Adrenal gland (tissue), 12 donors: Measurements from ENCODE around the gene ACAP3. TPM values are rescaled to one million over a fixed set of nuclear protein-coding genes. Genes with fewer than 3 reads are reported as not detected.
A peak's percentile ranks its signal among the peaks of the same experiment; 100 is the strongest.

Source experiments
- DNase-seq, 7 donors: peaks; one replicate each; pipeline ENCODE4 v3.0.0-alpha.2; 2019 to 2020
- H3K27ac ChIP-seq, 5 donors: fragments of 200-600 bp; sonication (generic) in 4 of 5; 1 replicate in 3 of 5; 2 replicates in 2 of 5; pipeline versions ENCODE4 v1.5.1 to v1.8.0; 2016 to 2020; ENCODE audit warnings: mild to moderate bottlenecking in 1 of 5
- H3K27me3 ChIP-seq: fragments of 200-600 bp; 2 replicates; pipeline ENCODE4 v1.8.0; 2021
- H3K36me3 ChIP-seq, 2 donors: fragments of 200-600 bp; replicated peaks in 1 of 2; 1 replicate in 1 of 2; 2 replicates in 1 of 2; pipeline versions ENCODE4 v1.5.1 to v1.8.0; 2018 to 2022
- H3K4me1 ChIP-seq, 2 donors: fragments of 200-600 bp; replicated peaks in 1 of 2; 1 replicate in 1 of 2; 2 replicates in 1 of 2; pipeline versions ENCODE4 v1.5.1 to v1.8.0; 2018 to 2021
- H3K4me3 ChIP-seq, 4 donors: fragments of 200-600 bp; sonication (generic) in 3 of 4; one replicate each; pipeline ENCODE4 v1.5.1; 2016 to 2018
- H3K9me3 ChIP-seq, 3 donors: fragments of 200-600 bp; sonication (generic) in 1 of 3; replicated peaks in 1 of 3; 1 replicate in 2 of 3; 2 replicates in 1 of 3; pipeline versions ENCODE4 v1.5.1 to v1.8.0; 2016 to 2021
- CTCF ChIP-seq, 6 experiments: fragments of 450-650 bp in 4 of 6; fragments of 200-600 bp in 2 of 6; sonication (generic) in 1 of 6; IDR thresholded peaks; 1 replicate in 5 of 6; 2 replicates in 1 of 6; pipeline versions ENCODE4 v1.5.1 to v1.8.0; 2016 to 2021; ENCODE audit warnings: antibody characterized with exemption in 6 of 6, mild to moderate bottlenecking in 2 of 6, moderate library complexity in 1 of 6
- POLR2A ChIP-seq, 2 donors: fragments of 450-650 bp; IDR thresholded peaks; one replicate each; pipeline ENCODE4 v1.6.1; 2017; ENCODE audit warnings: antibody characterized with exemption in 2 of 2, mild to moderate bottlenecking in 2 of 2, moderate library complexity in 1 of 2
- WGBS, 4 donors: extraction: QIAGEN DNeasy Blood & Tissue Kit in 2 of 4; methylation state at CpG; one replicate each; pipeline versions ENCODE4 v1.1.5 to v1.1.7; 2013 to 2017; 5-methylcytosine and 5-hydroxymethylcytosine counted together
- intact Hi-C, 2 donors: fragments of 100-400 bp; cut with DNase I; formaldehyde crosslinking; loops; one replicate each; pipeline versions ENCODE4 v1.14.1 to v1.15.0; 2022 to 2023
- polyA plus RNA-seq, 3 donors: library from polyadenylated mRNA; stranded (reverse); fragments of 200-250 nt in 2 of 3; fragments of 350-450 nt in 1 of 3; fragmentation: Illumina TruSeq in 1 of 3; extraction: RNeasy Lipid Tissue Mini Kit (QIAGEN cat#74804) in 1 of 3; gene quantifications; one replicate each; pipeline ENCODE4 v1.2.3, GENCODE V29; 2013 to 2014
- total RNA-seq, 9 donors: library from RNA; depleted of rRNA in 4 of 9; stranded (reverse); fragments of >200 nt in 4 of 9; fragments of 120-200 nt in 1 of 9; fragmentation: NEBNext Ultra II Directional in 1 of 9; extraction: Animal tissue kit (Norgen Biotek cat#: 25700) in 1 of 9; gene quantifications; one replicate each; pipeline versions ENCODE4 v1.1.0 to v1.2.4, GENCODE V29; 2013 to 2023
- donor health status: healthy with polysubstance abuse.
- donor health status: Bipolar disorder and iron deficiency.
- donor health status: DM: yes; HTN: yes; CAD: no.
- donor health status: DM: no; HTN: no; CAD: no.
- donor health status: DM: no; HTN: no; CAD: no.
- donor health status: DM: yes; HTN: yes; CAD: no.

The ACAP3 gene
- total and polyA plus RNA-seq, 12 donors, result 5.0 to 385 (median 40.8) TPM

GRCh38 chr1:1332031-1332755 is 24.5 kb upstream of the ACAP3 start:
- H3K27me3 ChIP-seq, result no peaks in the 10 kb centered on the region

GRCh38 chr1:1331068-1331965 is 23.6 kb upstream of the ACAP3 start, which contains the start of gene TAS1R3:
TAS1R3 (plus strand) TSS chr1:1331280; CDS start chr1:1331346, 66 bp downstream.
- intact Hi-C loops, result no loop called here
- Histone ChIP-seq H3K9me3 (no peaks in the 10 kb centered on the region), H3K36me3 (peaks cover 0 to 19% of the 10 kb centered on the region in 2 donors), H3K27ac (no peak within 1 kb of the TSS), H3K27me3 (no peaks in the 10 kb centered on the region), H3K4me3 (no peak within 1 kb of the TSS), H3K4me1 (peaks cover 0 to 14% of the 10 kb centered on the region in 2 donors)
- WGBS, 4 donors, result 52 to 71% (median 55%) methylated on average over 11 to 41 of the region's 41 CpGs
- no peak for TF ChIP-seq POLR2A (IDR thresholded peaks at IDR 0.05)
- TF ChIP-seq CTCF (IDR thresholded peaks at IDR 0.05), result no peak
- DNase-seq, result peak in 3 of 7 donors; percentile 49 to 67 (median 61)

More at GRCh38 chr1:1332031-1332755, 24.5 kb upstream of the ACAP3 start:
- Histone ChIP-seq H3K36me3 (peaks cover 0 to 14% of the 10 kb centered on the region in 2 donors), H3K9me3 (no peaks in the 10 kb centered on the region), H3K27ac (no peak overlapping the region), H3K4me3 (no peak overlapping the region), H3K4me1 (peaks cover 0 to 12% of the 10 kb centered on the region in 2 donors)
- 79 to 93% (median 81%) methylated on average over 16 to 57 of the region's 57 CpGs for WGBS, 4 donors
- intact Hi-C loops, result no loop called here
- no peak for DNase-seq
- TF ChIP-seq POLR2A (IDR thresholded peaks at IDR 0.05) (no peak), CTCF (IDR thresholded peaks at IDR 0.05) (no peak)

- WGBS, 4 donors, result 53 to 82% (median 67%) methylated on average over 4 to 15 of the region's 15 CpGs
- no peaks in the 10 kb centered on the region for H3K9me3 ChIP-seq
- H3K27ac ChIP-seq, result no peak overlapping the region
- intact Hi-C loops, result no loop called here
- no peak overlapping the region for H3K4me3 ChIP-seq
- TF ChIP-seq POLR2A (IDR thresholded peaks at IDR 0.05) (no peak), CTCF (IDR thresholded peaks at IDR 0.05) (no peak)
- no peaks in the 10 kb centered on the region for H3K27me3 ChIP-seq
- peaks cover 4 to 22% of the 10 kb centered on the region in 2 donors for H3K4me1 ChIP-seq
- peaks cover 0 to 19% of the 10 kb centered on the region in 2 donors for H3K36me3 ChIP-seq
- no peak for DNase-seq
These were observed 22.8 kb upstream of the ACAP3 start for GRCh38 chr1:1330366-1331067.
